PC-9 (cell line): Measurements from ENCODE around the gene CFAP73.

Experiments used
- CTCF ChIP-seq: fragments of 200-600 bp; sonication (generic); conservative IDR thresholded peaks from 2 replicates; pipeline ENCODE4 v1.6.1; 2017; ENCODE audit warnings: mixed run types, antibody characterized with exemption, mild to moderate bottlenecking, moderate library complexity
- EZH2 ChIP-seq: fragments of 200-600 bp; sonication (generic); IDR thresholded peaks from 2 replicates; pipeline ENCODE4 v1.8.0; 2017; ENCODE audit warnings: antibody characterized with exemption, low read depth

GRCh38 chr12:113099764-113100163, 49.8 kb upstream of the CFAP73 start:
- no peak for TF ChIP-seq EZH2
- TF ChIP-seq CTCF, result no peak
